ENCODE data around the gene CTXND2.
"Not testable (repeated sequence)": the region's sequence is repeated elsewhere in the genome, so short reads cannot be mapped to it uniquely, and the experiment has no call there.

Gene CTXND2

GRCh38 chr1:150842964-150843363, 44.0 kb upstream of the CTXND2 start:
- no peaks in the 10 kb centered on the region for H3K27me3 ChIP-seq (ENCODE audit: insufficient read depth, poor library complexity, severe bottlenecking)
- H3K4me3 ChIP-seq (replicated peaks; ENCODE audit: insufficient read depth, low read length): no peak overlapping the region
- TF ChIP-seq SPI1 (IDR thresholded peaks at IDR 0.05; ENCODE audit: borderline replicate concordance, low read depth): no peak
- no peak for TF ChIP-seq CTCF (IDR thresholded peaks at IDR 0.05; ENCODE audit: insufficient read depth, low read length)
- TF ChIP-seq REST (IDR thresholded peaks at IDR 0.05; ENCODE audit: insufficient replicate concordance, low read depth): no peak
- no peak for TF ChIP-seq POLR2AphosphoS5 (IDR thresholded peaks at IDR 0.05; ENCODE audit: low read depth)
- no peak for TF ChIP-seq GABPA (IDR thresholded peaks at IDR 0.05; ENCODE audit: low read depth)
- H3K27ac ChIP-seq (replicated peaks): no peak overlapping the region
- DNase-seq (ENCODE audit: low read depth in 1 of 2, low spot score in 1 of 2): no peak

- Histone ChIP-seq H3K27me3 (ENCODE audit: insufficient read depth, poor library complexity, severe bottlenecking) (no peaks in the 10 kb centered on the region), H3K4me3 (replicated peaks; ENCODE audit: insufficient read depth, low read length) (no peak overlapping the region), H3K27ac (replicated peaks) (no peak overlapping the region)
- no peak for DNase-seq (ENCODE audit: low read depth in 1 of 2, low spot score in 1 of 2)
- no peak for TF ChIP-seq POLR2AphosphoS5 (IDR thresholded peaks at IDR 0.05; ENCODE audit: low read depth)
- no peak for TF ChIP-seq SPI1 (IDR thresholded peaks at IDR 0.05; ENCODE audit: borderline replicate concordance, low read depth)
- no peak for TF ChIP-seq GABPA (IDR thresholded peaks at IDR 0.05; ENCODE audit: low read depth)
- no peak for TF ChIP-seq REST (IDR thresholded peaks at IDR 0.05; ENCODE audit: insufficient replicate concordance, low read depth)
- no peak for TF ChIP-seq CTCF (IDR thresholded peaks at IDR 0.05; ENCODE audit: insufficient read depth, low read length)
These were observed 43.5 kb upstream of the CTXND2 start for GRCh38 chr1:150843474-150843873.

- Histone ChIP-seq H3K4me3 (replicated peaks; ENCODE audit: insufficient read depth, low read length) (no peak overlapping the region), H3K27ac (replicated peaks) (no peak overlapping the region), H3K27me3 (ENCODE audit: insufficient read depth, poor library complexity, severe bottlenecking) (no peaks in the 10 kb centered on the region)
- TF ChIP-seq GABPA (IDR thresholded peaks at IDR 0.05; ENCODE audit: low read depth) (no peak), POLR2AphosphoS5 (IDR thresholded peaks at IDR 0.05; ENCODE audit: low read depth) (no peak), CTCF (IDR thresholded peaks at IDR 0.05; ENCODE audit: insufficient read depth, low read length) (no peak), SPI1 (IDR thresholded peaks at IDR 0.05; ENCODE audit: borderline replicate concordance, low read depth) (no peak), REST (IDR thresholded peaks at IDR 0.05; ENCODE audit: insufficient replicate concordance, low read depth) (no peak)
- no peak for DNase-seq (ENCODE audit: low read depth in 1 of 2, low spot score in 1 of 2)
These were observed 40.3 kb upstream of the CTXND2 start for GRCh38 chr1:150846473-150847146.

GRCh38 chr1:150850801-150851362, 36.1 kb upstream of the CTXND2 start:
- not testable (repeated sequence) for H3K4me3 ChIP-seq (replicated peaks; ENCODE audit: insufficient read depth, low read length); H3K27me3 ChIP-seq (ENCODE audit: insufficient read depth, poor library complexity, severe bottlenecking); DNase-seq (ENCODE audit: low read depth in 1 of 2, low spot score in 1 of 2); H3K27ac ChIP-seq (replicated peaks)
